ENCODE results near the gene SHROOM3. TPM values are rescaled to one million over a fixed set of nuclear protein-coding genes. Genes with fewer than 3 reads are reported as not detected.

Gene SHROOM3
- total and polyA plus RNA-seq, 2 of the 13 experiments (the other 11 are each of a cell fraction or from before 2014, with no cell fraction given) = 0.01 TPM; not detected in 1

- Histone ChIP-seq H3K27me3 (ENCODE audit: control insufficient read depth in 1 of 2, insufficient read depth in 2 of 2, low read length in 2 of 2) (0 out of 5 replicates have a peak, but pooled peaks cover 0 to 4% of the 10 kb centered on the region in 2 experiments), H4K20me1 (ENCODE audit: insufficient read depth, low read length) (no peaks in the 10 kb centered on the region), H3K9ac (ENCODE audit: insufficient read depth, low read depth, low read length) (no peak overlapping the region), H3K4me2 (ENCODE audit: low read depth, low read length) (no peak overlapping the region), H3K4me1 (ENCODE audit: insufficient read depth, low read length) (peaks cover 14% of the 10 kb centered on the region), H2AFZ (ENCODE audit: low read length) (no peak overlapping the region), H3K9me3 (ENCODE audit: low read length) (no peaks in the 10 kb centered on the region), H3K4me3 (replicated peaks in 1 of 3; ENCODE audit: insufficient read depth in 1 of 3, low read depth in 2 of 3, low read length in 3 of 3) (no peak overlapping the region), H3K36me3 (replicated peaks in 1 of 2; ENCODE audit: control insufficient read depth in 1 of 2, insufficient read depth in 2 of 2, low read length in 2 of 2) (no peaks in the 10 kb centered on the region), H3K27ac (ENCODE audit: extremely low read length, insufficient read depth, low read length) (no peak overlapping the region), H3K79me2 (ENCODE audit: insufficient read depth, low read length) (no peaks in the 10 kb centered on the region)
- TF ChIP-seq, protein P1, sequence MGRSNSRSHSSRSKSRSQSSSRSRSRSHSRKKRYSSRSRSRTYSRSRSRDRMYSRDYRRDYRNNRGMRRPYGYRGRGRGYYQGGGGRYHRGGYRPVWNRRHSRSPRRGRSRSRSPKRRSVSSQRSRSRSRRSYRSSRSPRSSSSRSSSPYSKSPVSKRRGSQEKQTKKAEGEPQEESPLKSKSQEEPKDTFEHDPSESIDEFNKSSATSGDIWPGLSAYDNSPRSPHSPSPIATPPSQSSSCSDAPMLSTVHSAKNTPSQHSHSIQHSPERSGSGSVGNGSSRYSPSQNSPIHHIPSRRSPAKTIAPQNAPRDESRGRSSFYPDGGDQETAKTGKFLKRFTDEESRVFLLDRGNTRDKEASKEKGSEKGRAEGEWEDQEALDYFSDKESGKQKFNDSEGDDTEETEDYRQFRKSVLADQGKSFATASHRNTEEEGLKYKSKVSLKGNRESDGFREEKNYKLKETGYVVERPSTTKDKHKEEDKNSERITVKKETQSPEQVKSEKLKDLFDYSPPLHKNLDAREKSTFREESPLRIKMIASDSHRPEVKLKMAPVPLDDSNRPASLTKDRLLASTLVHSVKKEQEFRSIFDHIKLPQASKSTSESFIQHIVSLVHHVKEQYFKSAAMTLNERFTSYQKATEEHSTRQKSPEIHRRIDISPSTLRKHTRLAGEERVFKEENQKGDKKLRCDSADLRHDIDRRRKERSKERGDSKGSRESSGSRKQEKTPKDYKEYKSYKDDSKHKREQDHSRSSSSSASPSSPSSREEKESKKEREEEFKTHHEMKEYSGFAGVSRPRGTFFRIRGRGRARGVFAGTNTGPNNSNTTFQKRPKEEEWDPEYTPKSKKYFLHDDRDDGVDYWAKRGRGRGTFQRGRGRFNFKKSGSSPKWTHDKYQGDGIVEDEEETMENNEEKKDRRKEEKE (IDR thresholded peaks at IDR 0.05) = no peak
- TF ChIP-seq GRHL1 (CRISPR knock-in tag; conservative IDR thresholded peaks at IDR 0.05) (no peak), YEATS2 (CRISPR knock-in tag; IDR thresholded peaks at IDR 0.05; ENCODE audit: borderline replicate concordance) (no peak)
- TF ChIP-seq, protein P2, sequence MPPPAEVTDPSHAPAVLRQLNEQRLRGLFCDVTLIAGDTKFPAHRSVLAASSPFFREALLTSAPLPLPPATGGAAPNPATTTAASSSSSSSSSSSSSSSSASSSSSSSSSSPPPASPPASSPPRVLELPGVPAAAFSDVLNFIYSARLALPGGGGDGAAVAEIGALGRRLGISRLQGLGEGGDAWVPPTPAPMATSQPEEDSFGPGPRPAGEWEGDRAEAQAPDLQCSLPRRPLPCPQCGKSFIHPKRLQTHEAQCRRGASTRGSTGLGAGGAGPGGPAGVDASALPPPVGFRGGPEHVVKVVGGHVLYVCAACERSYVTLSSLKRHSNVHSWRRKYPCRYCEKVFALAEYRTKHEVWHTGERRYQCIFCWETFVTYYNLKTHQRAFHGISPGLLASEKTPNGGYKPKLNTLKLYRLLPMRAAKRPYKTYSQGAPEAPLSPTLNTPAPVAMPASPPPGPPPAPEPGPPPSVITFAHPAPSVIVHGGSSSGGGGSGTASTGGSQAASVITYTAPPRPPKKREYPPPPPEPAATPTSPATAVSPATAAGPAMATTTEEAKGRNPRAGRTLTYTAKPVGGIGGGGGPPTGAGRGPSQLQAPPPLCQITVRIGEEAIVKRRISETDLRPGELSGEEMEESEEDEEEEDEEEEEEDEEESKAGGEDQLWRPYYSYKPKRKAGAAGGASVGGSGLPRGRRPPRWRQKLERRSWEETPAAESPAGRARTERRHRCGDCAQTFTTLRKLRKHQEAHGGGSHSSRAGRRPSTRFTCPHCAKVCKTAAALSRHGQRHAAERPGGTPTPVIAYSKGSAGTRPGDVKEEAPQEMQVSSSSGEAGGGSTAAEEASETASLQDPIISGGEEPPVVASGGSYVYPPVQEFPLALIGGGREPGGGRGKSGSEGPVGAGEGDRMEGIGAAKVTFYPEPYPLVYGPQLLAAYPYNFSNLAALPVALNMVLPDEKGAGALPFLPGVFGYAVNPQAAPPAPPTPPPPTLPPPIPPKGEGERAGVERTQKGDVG (CRISPR knock-in tag; IDR thresholded peaks at IDR 0.05; ENCODE audit: borderline replicate concordance) = no peak
- no peak for ATAC-seq
- no peak for FAIRE-seq
- ChIA-PET CTCF (ENCODE audit: low intra/inter-chr PET ratio, low total read pairs) (no interaction called here), POLR2A (no interaction called here)
- WGBS (ENCODE audit: low lambda C conversion rate) = 29% methylated on average over 3 of the region's 4 CpGs
- intact Hi-C loops (cut with micrococcal nuclease; ENCODE audit: unreplicated experiment) = no loop called here
- BruUV-seq (replicated peaks) = no TSS peak
- no peak for DNase-seq (ENCODE audit: low spot score)
- in situ Hi-C loops (cut with HindIII; ENCODE audit: extremely low pct_ligation_motif_present, low pct_unique_long_range_greater_than_20kb) = no loop called here
Measured at GRCh38 chr4:76702440-76703122, 267.6 kb downstream of the SHROOM3 start.

Measured in HepG2 (cell line).